Measurements from ENCODE around the gene CLCN1. TPM values are rescaled to one million over a fixed set of nuclear protein-coding genes. Genes with fewer than 3 reads are reported as not detected.

The CLCN1 gene
- total RNA-seq, 5 donors from 2014 or later (not counting 1 experiment from before 2014, with no cell fraction given): not detected

- no peak overlapping the region for H3K4me3 Mint-ChIP-seq
- peaks cover 19% of the 10 kb centered on the region for H3K36me3 Mint-ChIP-seq
- Histone ChIP-seq H3K4me1 (ENCODE audit: control insufficient read depth in 1 of 2, extremely low read depth in 1 of 2, insufficient read depth in 2 of 2, low read length in 2 of 2) (peaks cover 0 to 8% of the 10 kb centered on the region in 2 experiments), H3K4me3 (ENCODE audit: control insufficient read depth in 1 of 2, extremely low read depth in 1 of 2, low read length in 1 of 2) (no peak overlapping the region), H3K36me3 (ENCODE audit: control insufficient read depth in 2 of 2, extremely low read depth in 1 of 2, insufficient read depth in 1 of 2, low read length in 1 of 2) (peaks cover 33 to 46% of the 10 kb centered on the region in 2 donors), H3K27me3 (replicated peaks in 1 of 2; ENCODE audit: control insufficient read depth in 2 of 2, extremely low read depth in 1 of 2, insufficient read depth in 2 of 2, low read length in 1 of 2) (peaks cover 0 to 2% of the 10 kb centered on the region in 2 experiments), H3K27ac (ENCODE audit: low read length) (no peak overlapping the region), H3K9me3 (no peaks in the 10 kb centered on the region)
- peak overlapping the region; percentile 2 to 70 for H3K27ac Mint-ChIP-seq
- DNase-seq (no peak), ATAC-seq (replicated peaks in 1 of 4) (no peak)
- POLR2A ChIA-PET: no interaction called here
- peaks cover 8 to 19% (median 14%) of the 10 kb centered on the region in 3 donors for H3K4me1 Mint-ChIP-seq
- no peaks in the 10 kb centered on the region for H3K9me3 Mint-ChIP-seq
- WGBS (ENCODE audit: insufficient coverage): 87% methylated on average over 23 of the region's 28 CpGs
- no peaks in the 10 kb centered on the region for H3K27me3 Mint-ChIP-seq
- CTCF ChIA-PET: no interaction called here
Observed at GRCh38 chr7:143396625-143397556, 81.0 kb downstream of the CLCN1 start.

GRCh38 chr7:143397710-143398530, 82.0 kb downstream of the CLCN1 start:
- 89% methylated on average over 9 of the region's 16 CpGs for WGBS (ENCODE audit: insufficient coverage)
- Mint-ChIP-seq H3K27me3 (no peaks in the 10 kb centered on the region), H3K9me3 (no peaks in the 10 kb centered on the region), H3K4me3 (no peak overlapping the region), H3K36me3 (peaks cover 17% of the 10 kb centered on the region), H3K27ac (peak overlapping the region; percentile 2 to 70), H3K4me1 (peaks cover 12 to 19% (median 18%) of the 10 kb centered on the region in 3 donors)
- DNase-seq: no peak
- ATAC-seq (replicated peaks in 1 of 4): no peak
- peaks cover 30 to 40% of the 10 kb centered on the region in 2 donors for H3K36me3 ChIP-seq (ENCODE audit: control insufficient read depth in 2 of 2, extremely low read depth in 1 of 2, insufficient read depth in 1 of 2, low read length in 1 of 2)
- H3K9me3 ChIP-seq: no peaks in the 10 kb centered on the region
- H3K27ac ChIP-seq (ENCODE audit: low read length): no peak overlapping the region
- ChIA-PET CTCF (no interaction called here), POLR2A (no interaction called here)
- H3K27me3 ChIP-seq (replicated peaks in 1 of 2; ENCODE audit: control insufficient read depth in 2 of 2, extremely low read depth in 1 of 2, insufficient read depth in 2 of 2, low read length in 1 of 2): peaks cover 0 to 2% of the 10 kb centered on the region in 2 experiments
- no peak overlapping the region for H3K4me3 ChIP-seq (ENCODE audit: control insufficient read depth in 1 of 2, extremely low read depth in 1 of 2, low read length in 1 of 2)
- H3K4me1 ChIP-seq (ENCODE audit: control insufficient read depth in 1 of 2, extremely low read depth in 1 of 2, insufficient read depth in 2 of 2, low read length in 2 of 2): peaks cover 0 to 8% of the 10 kb centered on the region in 2 experiments

- CTCF ChIA-PET: interaction anchor here in 1 of 2 donors (0.5 kb wide), 1 partner anchor 18 kb away, joined by 3 read pairs; no protein-coding TSS in a partner anchor
- peaks cover 15 to 23% (median 23%) of the 10 kb centered on the region in 3 donors for H3K4me1 Mint-ChIP-seq
- Histone ChIP-seq H3K4me1 (ENCODE audit: control insufficient read depth in 1 of 2, extremely low read depth in 1 of 2, insufficient read depth in 2 of 2, low read length in 2 of 2) (peaks cover 1 to 8% of the 10 kb centered on the region in 2 experiments), H3K27me3 (replicated peaks in 1 of 2; ENCODE audit: control insufficient read depth in 2 of 2, extremely low read depth in 1 of 2, insufficient read depth in 2 of 2, low read length in 1 of 2) (peaks cover 0 to 2% of the 10 kb centered on the region in 2 experiments), H3K9me3 (no peaks in the 10 kb centered on the region), H3K27ac (ENCODE audit: low read length) (no peak overlapping the region), H3K4me3 (ENCODE audit: control insufficient read depth in 1 of 2, extremely low read depth in 1 of 2, low read length in 1 of 2) (no peak overlapping the region), H3K36me3 (ENCODE audit: control insufficient read depth in 2 of 2, extremely low read depth in 1 of 2, insufficient read depth in 1 of 2, low read length in 1 of 2) (peaks cover 23 to 34% of the 10 kb centered on the region in 2 donors)
- no peak for DNase-seq
- H3K27ac Mint-ChIP-seq: no peak overlapping the region
- H3K9me3 Mint-ChIP-seq: no peaks in the 10 kb centered on the region
- no peaks in the 10 kb centered on the region for H3K27me3 Mint-ChIP-seq
- POLR2A ChIA-PET: no interaction called here
- peaks cover 14% of the 10 kb centered on the region for H3K36me3 Mint-ChIP-seq
- no peak overlapping the region for H3K4me3 Mint-ChIP-seq
- no peak for ATAC-seq (replicated peaks in 1 of 4)
- WGBS (ENCODE audit: insufficient coverage): 90% methylated on average over 5 of the region's 14 CpGs
Observed at GRCh38 chr7:143398616-143399015, 82.7 kb downstream of the CLCN1 start.

GRCh38 chr7:143399151-143399550, 83.2 kb downstream of the CLCN1 start:
- no peaks in the 10 kb centered on the region for H3K27me3 Mint-ChIP-seq
- peaks cover 18 to 29% of the 10 kb centered on the region in 2 donors for H3K36me3 ChIP-seq (ENCODE audit: control insufficient read depth in 2 of 2, extremely low read depth in 1 of 2, insufficient read depth in 1 of 2, low read length in 1 of 2)
- H3K36me3 Mint-ChIP-seq: peaks cover 14% of the 10 kb centered on the region
- ChIA-PET CTCF (interaction anchor here in 1 of 2 donors (0.5 kb wide), 1 partner anchor 19 kb away, joined by 3 read pairs; no protein-coding TSS in a partner anchor), POLR2A (no interaction called here)
- H3K27ac Mint-ChIP-seq: peak overlapping the region in 1 of 2 donors; percentile 48
- H3K4me1 ChIP-seq (ENCODE audit: control insufficient read depth in 1 of 2, extremely low read depth in 1 of 2, insufficient read depth in 2 of 2, low read length in 2 of 2): peaks cover 4 to 8% of the 10 kb centered on the region in 2 experiments
- no peak overlapping the region for H3K27ac ChIP-seq (ENCODE audit: low read length)
- H3K27me3 ChIP-seq (replicated peaks in 1 of 2; ENCODE audit: control insufficient read depth in 2 of 2, extremely low read depth in 1 of 2, insufficient read depth in 2 of 2, low read length in 1 of 2): peaks cover 0 to 2% of the 10 kb centered on the region in 2 experiments
- H3K4me1 Mint-ChIP-seq: peaks cover 17 to 28% (median 28%) of the 10 kb centered on the region in 3 donors
- DNase-seq (no peak), ATAC-seq (replicated peaks in 1 of 4) (no peak)
- no peaks in the 10 kb centered on the region for H3K9me3 Mint-ChIP-seq
- WGBS (ENCODE audit: insufficient coverage): 78% methylated on average over 6 of the region's 8 CpGs
- no peak overlapping the region for H3K4me3 ChIP-seq (ENCODE audit: control insufficient read depth in 1 of 2, extremely low read depth in 1 of 2, low read length in 1 of 2)
- no peak overlapping the region for H3K4me3 Mint-ChIP-seq
- no peaks in the 10 kb centered on the region for H3K9me3 ChIP-seq

- H3K4me1 ChIP-seq (ENCODE audit: control insufficient read depth in 1 of 2, extremely low read depth in 1 of 2, insufficient read depth in 2 of 2, low read length in 2 of 2): peaks cover 4 to 8% of the 10 kb centered on the region in 2 experiments
- WGBS (ENCODE audit: insufficient coverage): 91% methylated on average over 16 of the region's 20 CpGs
- ChIA-PET CTCF (interaction anchor here in 1 of 2 donors (1.8 kb wide), 1 partner anchor 100 kb away, joined by 3 read pairs; no protein-coding TSS in a partner anchor), POLR2A (no interaction called here)
- H3K9me3 ChIP-seq: no peaks in the 10 kb centered on the region
- H3K27ac ChIP-seq (ENCODE audit: low read length): no peak overlapping the region
- DNase-seq: no peak
- Mint-ChIP-seq H3K4me1 (peaks cover 20 to 33% (median 29%) of the 10 kb centered on the region in 3 donors), H3K27ac (peak overlapping the region in 1 of 2 donors; percentile 48), H3K27me3 (no peaks in the 10 kb centered on the region), H3K9me3 (no peaks in the 10 kb centered on the region), H3K4me3 (no peak overlapping the region), H3K36me3 (peaks cover 14% of the 10 kb centered on the region)
- peaks cover 18 to 28% of the 10 kb centered on the region in 2 donors for H3K36me3 ChIP-seq (ENCODE audit: control insufficient read depth in 2 of 2, extremely low read depth in 1 of 2, insufficient read depth in 1 of 2, low read length in 1 of 2)
- H3K4me3 ChIP-seq (ENCODE audit: control insufficient read depth in 1 of 2, extremely low read depth in 1 of 2, low read length in 1 of 2): no peak overlapping the region
- peaks cover 0 to 2% of the 10 kb centered on the region in 2 experiments for H3K27me3 ChIP-seq (replicated peaks in 1 of 2; ENCODE audit: control insufficient read depth in 2 of 2, extremely low read depth in 1 of 2, insufficient read depth in 2 of 2, low read length in 1 of 2)
- no peak for ATAC-seq (replicated peaks in 1 of 4)
Observed at GRCh38 chr7:143399642-143400041, 83.7 kb downstream of the CLCN1 start.

- peaks cover 0 to 2% of the 10 kb centered on the region in 2 experiments for H3K27me3 ChIP-seq (replicated peaks in 1 of 2; ENCODE audit: control insufficient read depth in 2 of 2, extremely low read depth in 1 of 2, insufficient read depth in 2 of 2, low read length in 1 of 2)
- Mint-ChIP-seq H3K4me1 (peaks cover 31 to 38% (median 36%) of the 10 kb centered on the region in 3 donors), H3K27me3 (no peaks in the 10 kb centered on the region), H3K27ac (peak overlapping the region in 1 of 2 donors; percentile 87), H3K4me3 (no peak overlapping the region), H3K9me3 (no peaks in the 10 kb centered on the region), H3K36me3 (peaks cover 11% of the 10 kb centered on the region)
- DNase-seq (no peak), ATAC-seq (replicated peaks in 1 of 4) (no peak)
- H3K4me1 ChIP-seq (ENCODE audit: control insufficient read depth in 1 of 2, extremely low read depth in 1 of 2, insufficient read depth in 2 of 2, low read length in 2 of 2): peaks cover 11 to 15% of the 10 kb centered on the region in 2 experiments
- H3K9me3 ChIP-seq: no peaks in the 10 kb centered on the region
- H3K27ac ChIP-seq (ENCODE audit: low read length): no peak overlapping the region
- 92% methylated on average over 12 of the region's 12 CpGs for WGBS (ENCODE audit: insufficient coverage)
- peaks cover 18 to 22% of the 10 kb centered on the region in 2 donors for H3K36me3 ChIP-seq (ENCODE audit: control insufficient read depth in 2 of 2, extremely low read depth in 1 of 2, insufficient read depth in 1 of 2, low read length in 1 of 2)
- POLR2A ChIA-PET: interaction anchor here in 1 of 2 donors (0.8 kb wide), 1 partner anchor 400 kb away, joined by 3 read pairs; no protein-coding TSS in a partner anchor
- H3K4me3 ChIP-seq (ENCODE audit: control insufficient read depth in 1 of 2, extremely low read depth in 1 of 2, low read length in 1 of 2): no peak overlapping the region
- CTCF ChIA-PET: interaction anchor here (1.4 to 2.1 kb wide), 3 partner anchors 15 to 102 kb away, joined by 3 to 7 read pairs (median 3); no protein-coding TSS in a partner anchor
Observed at GRCh38 chr7:143401265-143401664, 85.4 kb downstream of the CLCN1 start.

Measured in T-cell (primary cell).